IPS-NIHi7 (cell line): ENCODE data around the gene TSPAN6.
A peak's percentile ranks its signal among the peaks of the same experiment; 100 is the strongest.

ENCODE experiments used
- DNase-seq: peaks from one replicate; pipeline ENCODE4 v3.0.0; 2012; ENCODE audit warnings: mixed read lengths; ENCODE audit errors: extremely low spot score

The TSPAN6 gene

GRCh38 chrX:100647739-100648138 lies 11.1 kb upstream of the TSPAN6 start:
- no peak for DNase-seq

- DNase-seq = no peak
Observed at GRCh38 chrX:100647095-100647494, 10.5 kb upstream of the TSPAN6 start.

GRCh38 chrX:100645106-100645505 lies 8.5 kb upstream of the TSPAN6 start:
- DNase-seq = no peak

DNA sequence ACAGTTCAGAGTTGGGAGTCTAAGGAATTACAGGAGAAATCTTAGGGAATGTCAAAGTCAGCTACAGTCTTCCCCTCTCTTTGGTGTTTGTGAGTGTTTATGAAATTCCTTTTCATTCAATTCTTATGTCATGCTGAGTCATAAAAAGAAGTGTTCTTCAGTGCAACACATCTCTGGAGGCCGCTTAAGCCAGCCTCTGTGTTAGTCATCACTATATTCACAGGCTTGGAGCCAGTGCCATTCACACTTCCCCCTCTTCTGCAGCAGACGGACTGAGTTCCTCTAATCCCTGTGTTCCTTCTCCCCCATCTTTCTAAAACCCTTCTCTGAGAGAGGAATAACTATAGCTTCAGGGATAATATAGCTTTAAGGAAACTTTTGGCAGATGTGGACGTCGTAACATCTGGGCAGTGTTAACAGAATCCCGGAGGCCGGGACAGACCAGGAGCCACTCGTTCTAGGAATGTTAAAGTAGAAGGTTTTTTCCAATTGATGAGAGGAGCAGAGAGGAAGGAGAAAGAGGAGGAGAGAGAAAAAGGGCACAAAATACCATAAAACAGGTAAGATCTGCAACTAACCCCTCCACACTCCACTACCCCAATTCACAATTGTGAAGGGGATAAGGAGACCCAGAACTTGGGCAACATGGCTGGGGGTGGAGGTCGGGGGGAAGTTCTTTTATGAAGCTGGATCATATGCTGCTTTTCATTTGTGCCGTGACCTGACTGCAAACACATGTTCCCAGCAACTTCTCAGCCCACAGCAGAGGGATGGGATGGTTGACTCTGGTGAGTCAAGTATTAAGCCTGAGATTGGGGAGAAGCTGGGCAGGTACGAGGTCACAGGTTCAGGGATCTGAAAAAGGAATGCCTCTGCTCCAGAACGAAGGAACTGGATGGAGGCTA lies 7.6 kb upstream of the TSPAN6 start, which contains the start of gene SRPX2:
Gene SRPX2, plus strand, starts transcription at position 244 of the 905 bp plus-strand sequence. CDS start 2,124 bp downstream, outside the sequence.
- DNase-seq = no peak

GRCh38 chrX:100643212-100643611 lies 6.6 kb upstream of the TSPAN6 start:
- DNase-seq = no peak

DNA sequence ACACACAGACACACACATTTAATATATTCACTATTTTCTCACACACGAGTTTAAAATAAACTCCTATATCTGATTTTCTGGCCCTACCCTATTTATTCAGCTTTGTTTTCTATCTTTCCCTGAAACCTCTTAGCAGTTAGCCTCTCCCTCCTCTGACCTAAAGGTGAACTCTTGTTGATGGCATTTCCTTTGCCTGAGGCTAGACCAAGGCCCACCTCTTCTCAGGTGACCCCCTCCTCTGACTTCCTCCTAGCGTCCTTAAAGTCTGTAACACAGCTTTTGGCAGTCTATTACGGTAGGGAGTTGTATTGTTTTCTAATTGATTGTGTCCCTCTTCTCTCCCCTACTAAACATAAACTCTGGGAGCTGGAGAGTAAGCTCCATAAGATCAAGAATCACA lies 5.7 kb upstream of the TSPAN6 start:
- DNase-seq = peak; percentile 37

- DNase-seq = no peak
Observed at GRCh38 chrX:100635989-100636320, 651 bp downstream of the TSPAN6 start.

DNA sequence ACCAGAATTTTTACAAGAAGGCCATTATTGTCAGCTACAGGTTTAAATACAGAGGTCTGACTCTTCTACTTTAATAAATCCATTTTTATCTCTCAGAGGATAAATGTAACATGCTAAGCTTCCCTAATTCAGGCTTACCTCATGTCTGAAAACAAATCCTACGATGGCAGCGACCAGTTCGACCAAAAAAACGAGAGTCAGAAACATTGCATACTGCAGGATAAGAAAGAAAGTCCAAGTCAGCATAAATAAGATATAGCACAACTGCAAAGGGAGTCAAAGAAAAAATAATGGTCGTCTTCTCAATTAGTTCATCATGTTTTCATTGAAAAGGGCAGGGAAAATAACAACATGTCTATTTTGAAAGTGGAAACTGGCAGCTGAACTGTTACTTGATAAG lies 1.6 kb downstream of the TSPAN6 start:
- DNase-seq = no peak

- no peak for DNase-seq
Observed at GRCh38 chrX:100625985-100626491, 10.6 kb downstream of the TSPAN6 start.

DNA sequence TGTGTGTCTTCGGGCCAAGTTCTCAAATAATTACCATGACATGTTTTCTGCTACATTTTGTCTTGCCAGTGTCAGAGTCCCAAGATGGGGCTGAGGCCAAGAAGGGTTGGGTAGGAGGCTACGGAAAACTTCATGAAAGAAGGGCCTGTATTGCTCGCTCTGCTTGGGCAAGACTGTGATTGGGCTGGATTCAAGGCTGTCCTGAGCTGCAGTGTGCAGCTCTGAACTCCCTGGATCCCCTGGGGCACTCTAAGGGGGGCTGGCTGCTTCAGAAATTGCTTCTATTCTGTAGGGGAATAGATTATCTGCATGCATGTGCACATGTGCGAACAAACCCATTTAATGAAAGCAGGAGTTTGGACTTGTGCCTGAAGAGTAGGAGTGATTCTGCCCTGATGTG lies 13.6 kb downstream of the TSPAN6 start:
- no peak for DNase-seq

DNA sequence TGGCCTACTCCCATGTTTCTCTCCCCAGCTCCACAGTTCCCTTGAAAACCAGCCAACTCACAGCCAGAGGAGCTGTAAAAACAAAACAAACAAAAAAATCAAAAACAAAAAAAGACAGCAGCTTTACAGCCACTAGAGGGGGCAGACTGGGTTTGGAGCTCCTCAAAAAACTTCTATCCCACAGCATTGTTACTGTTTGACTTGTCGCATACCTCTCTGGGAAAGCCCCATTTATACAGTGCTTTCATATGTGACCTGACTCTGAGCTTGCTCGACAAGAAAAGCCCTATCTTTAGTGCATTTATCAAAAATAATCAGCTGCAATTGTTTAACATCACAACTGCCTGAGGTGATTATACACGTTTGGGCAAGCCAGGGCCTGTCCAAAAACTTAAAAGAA lies 21.6 kb downstream of the TSPAN6 start:
- DNase-seq = peak; percentile 63

DNA sequence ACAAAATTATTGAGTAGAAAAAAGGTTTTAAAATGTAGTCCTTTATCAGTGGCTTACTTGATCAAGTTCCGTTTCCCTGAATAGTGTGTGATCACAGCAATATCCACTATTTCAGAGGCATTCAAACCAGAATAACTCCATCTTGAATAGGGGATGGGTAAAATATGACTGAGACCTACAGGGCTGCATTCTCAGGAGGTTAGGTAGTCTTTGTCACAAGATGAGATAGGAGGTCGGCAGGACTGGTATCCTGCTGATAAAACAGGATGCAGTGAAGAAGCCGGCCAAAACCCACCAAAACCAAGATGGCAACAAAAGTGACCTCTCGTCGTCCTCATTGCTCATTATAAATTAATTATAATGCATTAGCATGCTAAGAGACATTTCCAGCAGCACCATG lies 24.7 kb downstream of the TSPAN6 start:
- no peak for DNase-seq

- DNase-seq = no peak
Observed at GRCh38 chrX:100609591-100609990, 27.0 kb downstream of the TSPAN6 start.

DNA sequence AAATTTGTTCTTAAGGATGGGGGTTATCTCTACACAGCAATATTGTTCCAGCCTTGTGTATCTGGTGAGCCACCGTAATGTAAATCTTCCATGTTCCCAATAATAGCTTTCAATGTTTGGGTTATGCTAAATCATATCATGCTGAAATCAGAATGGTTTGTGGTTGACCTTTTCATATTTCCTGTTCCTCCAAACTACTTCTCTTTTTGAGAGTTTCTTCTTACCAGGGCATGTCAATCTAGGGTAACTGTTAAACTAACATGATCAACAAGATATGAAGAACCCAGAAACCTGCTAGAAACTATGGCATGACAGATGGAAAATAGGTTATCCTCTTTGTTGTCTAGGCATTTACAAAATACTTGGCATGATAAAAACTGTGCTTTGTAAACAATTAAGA lies 29.9 kb downstream of the TSPAN6 start:
- no peak for DNase-seq

GRCh38 chrX:100600758-100601157 lies 35.8 kb downstream of the TSPAN6 start:
- no peak for DNase-seq

DNA sequence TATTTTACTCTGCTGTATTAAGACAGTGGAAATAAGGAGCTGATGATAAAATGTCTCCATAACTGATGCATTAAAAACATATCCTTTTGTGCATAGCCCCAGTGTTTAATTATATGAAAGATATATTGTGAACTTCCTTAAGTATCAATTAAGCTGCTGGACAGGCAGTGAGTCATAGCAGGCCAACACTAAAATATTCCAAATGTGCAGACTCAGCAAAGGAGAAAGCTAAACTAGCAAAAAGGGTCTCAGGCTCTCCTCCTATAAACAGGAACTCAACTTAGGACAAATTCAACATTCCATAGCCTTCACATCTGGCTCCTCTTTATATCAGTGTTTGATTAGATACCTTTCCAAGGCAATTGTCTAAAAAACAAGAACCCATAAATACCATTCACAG lies 36.3 kb downstream of the TSPAN6 start:
- no peak for DNase-seq

GRCh38 chrX:100599456-100599855 lies 37.1 kb downstream of the TSPAN6 start:
- no peak for DNase-seq

GRCh38 chrX:100596601-100597000 lies 40.0 kb downstream of the TSPAN6 start:
- DNase-seq = no peak

DNA sequence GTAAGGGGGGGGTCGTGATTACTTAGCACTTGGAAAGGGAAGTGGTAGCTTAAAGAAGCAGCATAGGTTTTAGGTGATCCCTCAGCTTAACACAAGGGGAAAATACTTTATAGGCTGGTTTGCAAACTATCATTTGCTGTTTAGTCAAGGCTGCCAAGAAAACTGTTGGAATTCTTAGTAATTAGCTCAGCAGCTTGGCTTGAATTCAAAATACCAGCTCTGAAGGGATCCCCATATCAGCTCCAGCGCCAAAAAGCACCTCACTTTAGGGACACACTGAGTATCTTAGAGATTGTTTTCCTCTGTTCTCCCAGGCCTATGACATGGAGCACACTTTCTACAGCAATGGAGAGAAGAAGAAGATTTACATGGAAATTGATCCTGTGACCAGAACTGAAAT lies 43.0 kb downstream of the TSPAN6 start:
- DNase-seq = peak; percentile 19

GRCh38 chrX:100593126-100593525 lies 43.5 kb downstream of the TSPAN6 start:
- DNase-seq = no peak

GRCh38 chrX:100591256-100592051 lies 45.2 kb downstream of the TSPAN6 start:
- DNase-seq = no peak

DNA sequence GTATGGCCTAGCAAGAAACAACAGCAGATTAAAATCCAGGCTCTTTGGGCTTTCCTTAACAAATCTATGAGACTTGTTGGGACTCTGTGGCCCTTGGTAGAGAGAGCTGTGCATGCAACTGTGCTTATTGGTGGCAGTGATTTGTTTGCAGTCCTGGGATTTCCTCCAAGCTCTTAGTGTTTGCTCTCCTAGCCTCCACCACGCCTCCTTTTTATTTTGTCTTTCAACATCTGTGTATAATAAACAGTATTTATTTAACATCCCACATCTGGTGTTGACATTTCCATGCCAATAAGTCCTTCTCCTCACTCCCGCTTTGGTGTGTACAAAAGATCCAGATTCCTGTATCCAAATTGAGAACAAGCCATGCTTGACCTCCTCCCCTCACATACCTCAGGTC lies 48.7 kb downstream of the TSPAN6 start:
- no peak for DNase-seq

DNA sequence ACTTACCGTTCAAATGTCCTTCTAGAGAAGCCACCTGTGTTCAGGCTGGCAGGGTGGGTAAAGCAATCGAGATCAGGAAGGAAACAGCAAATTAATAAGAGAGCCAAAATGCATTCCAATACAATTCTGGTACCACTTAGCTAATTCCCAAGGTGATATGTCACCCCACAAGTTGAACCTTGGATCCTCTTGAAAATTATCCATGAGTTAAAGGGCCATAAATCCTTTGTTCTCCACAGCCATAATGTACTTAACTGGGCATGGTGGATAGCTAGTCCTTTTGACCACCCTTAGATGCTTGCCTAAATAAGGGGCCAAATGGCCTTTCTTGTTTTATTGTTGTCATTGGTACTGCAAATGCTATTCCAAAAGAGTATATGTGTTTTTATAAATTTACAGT lies 49.9 kb downstream of the TSPAN6 start:
- DNase-seq = no peak
